Caco-2 (cell line): ENCODE data around the gene CDKL4. TPM values are rescaled to one million over a fixed set of nuclear protein-coding genes. Genes with fewer than 3 reads are reported as not detected.

Source experiments
- BruUV-seq: library from RNA; stranded (reverse); fragments of 400-500 nt; replicated peaks from 2 replicates; lab custom pipeline; 2021; lab: Mats Ljungman, UMichigan
- CTCF ChIA-PET: fragments of 300-600 bp; sonication (Branson Sonifier 250); formaldehyde crosslinking; loops from one replicate; lab custom pipeline; 2022; ENCODE audit warnings: antibody characterized with exemption; lab: Charles Lee
- POLR2A ChIA-PET: fragments of 300-600 bp; sonication (Branson Sonifier 250); formaldehyde crosslinking; loops from one replicate; lab custom pipeline; 2022; ENCODE audit warnings: antibody characterized with exemption; lab: Charles Lee
- DNase-seq, 2 experiments: peaks; one replicate each; pipeline versions ENCODE4 v3.0.0 to v3.0.0-alpha.2; 2020 to 2022
- H3K27me3 ChIP-seq: replicated peaks from 2 replicates; pipeline ENCODE4 v1.6.0; 2011; ENCODE audit warnings: low read length; ENCODE audit not compliant: control insufficient read depth, insufficient read depth
- H3K36me3 ChIP-seq: 2 replicates; pipeline ENCODE4 v1.5.1; 2011; ENCODE audit warnings: low read length; ENCODE audit not compliant: control insufficient read depth, insufficient read depth
- H3K4me1 ChIP-seq: fragments of 250-450 bp; sonication (Bioruptor Pico); 2 replicates; pipeline ENCODE4 v1.5.1; 2020; ENCODE audit warnings: mild to moderate bottlenecking
- H3K4me3 ChIP-seq: 2 replicates; pipeline ENCODE4 v1.5.1; 2011; ENCODE audit warnings: low read depth, mild to moderate bottlenecking, control low read depth, low read length
- H3K9me3 ChIP-seq: fragments of 250-450 bp; sonication (Bioruptor Pico); 2 replicates; pipeline ENCODE4 v1.5.1; 2020; ENCODE audit warnings: mild to moderate bottlenecking, moderate library complexity
- H3K27ac Mint-ChIP-seq: one replicate; pipeline ENCODE4 v1.8.0; 2022; ENCODE audit warnings: mixed read lengths; ENCODE audit not compliant: unreplicated experiment
- H3K27me3 Mint-ChIP-seq: one replicate; pipeline ENCODE4 v1.8.0; 2022; ENCODE audit warnings: mixed read lengths; ENCODE audit not compliant: insufficient read depth, unreplicated experiment
- H3K36me3 Mint-ChIP-seq: one replicate; pipeline ENCODE4 v1.8.0; 2022; ENCODE audit warnings: mild to moderate bottlenecking, mixed read lengths; ENCODE audit not compliant: insufficient read depth, unreplicated experiment
- H3K4me1 Mint-ChIP-seq: one replicate; pipeline ENCODE4 v1.8.0; 2022; ENCODE audit warnings: low read depth, mixed read lengths; ENCODE audit not compliant: unreplicated experiment
- H3K4me3 Mint-ChIP-seq: one replicate; pipeline ENCODE4 v1.8.0; 2022; ENCODE audit warnings: mild to moderate bottlenecking, moderate library complexity, mixed read lengths; ENCODE audit not compliant: unreplicated experiment
- H3K9me3 Mint-ChIP-seq: one replicate; pipeline ENCODE4 v1.8.0; 2022; ENCODE audit warnings: mixed read lengths; ENCODE audit not compliant: unreplicated experiment
- intact Hi-C: fragments of 100-400 bp; cut with micrococcal nuclease; formaldehyde crosslinking; loops from one replicate; pipeline ENCODE4 v1.10.0; 2022; ENCODE audit not compliant: unreplicated experiment
- total RNA-seq: library from RNA; stranded (reverse); gene quantifications from 2 replicates; pipeline ENCODE4 v1.2.3, GENCODE V29; 2022
- TF ChIP-seq, protein P1 (sequence below), 2 experiments: fragments of 200-600 bp in 1 of 2; IDR thresholded peaks; 1 replicate in 1 of 2; 2 replicates in 1 of 2; pipeline versions ENCODE4 v1.5.1 to v1.8.0; 2011 to 2022; ENCODE audit warnings: antibody characterized with exemption in 1 of 2, control low read depth in 1 of 2, inconsistent platforms in 1 of 2, low read depth in 1 of 2, low read length in 1 of 2, mild to moderate bottlenecking in 1 of 2, moderate library complexity in 1 of 2; ENCODE audit not compliant: insufficient read depth in 1 of 2, severe bottlenecking in 1 of 2, unreplicated experiment in 1 of 2

CDKL4 gene
- total RNA-seq, 1 experiment from 2014 or later, result 1.4 TPM

DNA sequence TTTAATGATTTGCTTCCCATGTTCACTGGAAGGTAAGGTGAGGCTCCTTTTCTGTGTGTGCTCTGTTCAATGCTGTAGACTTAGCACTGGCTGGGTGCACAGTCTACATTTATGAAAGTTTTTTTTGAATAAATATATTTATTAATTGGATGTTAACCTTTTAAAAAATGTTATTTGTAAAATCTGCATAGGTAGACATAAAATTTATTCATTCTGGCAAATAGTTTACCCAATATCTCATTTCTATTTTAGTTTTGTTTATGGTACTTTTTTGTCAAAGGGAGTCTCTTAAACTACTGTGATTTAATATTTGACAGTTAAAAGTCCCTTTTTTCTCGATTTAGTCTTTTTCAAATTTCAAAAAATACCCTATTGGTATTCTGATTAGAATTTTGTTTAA, 19.9 kb downstream of the CDKL4 start:
- H3K9me3 ChIP-seq, result no peaks in the 10 kb centered on the region
- no peaks in the 10 kb centered on the region for H3K36me3 ChIP-seq
- no peaks in the 10 kb centered on the region for H3K27me3 ChIP-seq
- peaks cover 7% of the 10 kb centered on the region for H3K4me1 ChIP-seq
- no peak overlapping the region for H3K4me3 ChIP-seq
- intact Hi-C loops, result no loop called here
- ChIA-PET CTCF (interaction anchor here (0.5 kb wide), 1 partner anchor 163 kb away, joined by 3 read pairs; no protein-coding TSS in a partner anchor), POLR2A (no interaction called here)
- Mint-ChIP-seq H3K36me3 (no peaks in the 10 kb centered on the region), H3K27ac (no peak overlapping the region), H3K27me3 (no peaks in the 10 kb centered on the region), H3K4me3 (no peak overlapping the region), H3K4me1 (peaks cover 16% of the 10 kb centered on the region), H3K9me3 (no peaks in the 10 kb centered on the region)
- TF ChIP-seq, protein P1, sequence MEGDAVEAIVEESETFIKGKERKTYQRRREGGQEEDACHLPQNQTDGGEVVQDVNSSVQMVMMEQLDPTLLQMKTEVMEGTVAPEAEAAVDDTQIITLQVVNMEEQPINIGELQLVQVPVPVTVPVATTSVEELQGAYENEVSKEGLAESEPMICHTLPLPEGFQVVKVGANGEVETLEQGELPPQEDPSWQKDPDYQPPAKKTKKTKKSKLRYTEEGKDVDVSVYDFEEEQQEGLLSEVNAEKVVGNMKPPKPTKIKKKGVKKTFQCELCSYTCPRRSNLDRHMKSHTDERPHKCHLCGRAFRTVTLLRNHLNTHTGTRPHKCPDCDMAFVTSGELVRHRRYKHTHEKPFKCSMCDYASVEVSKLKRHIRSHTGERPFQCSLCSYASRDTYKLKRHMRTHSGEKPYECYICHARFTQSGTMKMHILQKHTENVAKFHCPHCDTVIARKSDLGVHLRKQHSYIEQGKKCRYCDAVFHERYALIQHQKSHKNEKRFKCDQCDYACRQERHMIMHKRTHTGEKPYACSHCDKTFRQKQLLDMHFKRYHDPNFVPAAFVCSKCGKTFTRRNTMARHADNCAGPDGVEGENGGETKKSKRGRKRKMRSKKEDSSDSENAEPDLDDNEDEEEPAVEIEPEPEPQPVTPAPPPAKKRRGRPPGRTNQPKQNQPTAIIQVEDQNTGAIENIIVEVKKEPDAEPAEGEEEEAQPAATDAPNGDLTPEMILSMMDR (IDR thresholded peaks at IDR 0.05; ENCODE audit: insufficient read depth in 1 of 2, low read depth in 1 of 2, low read length in 1 of 2, severe bottlenecking in 1 of 2, unreplicated experiment in 1 of 2), result no peak
- DNase-seq, result no peak
- BruUV-seq, result no TSS peak

GRCh38 chr2:39221459-39221858, 22.3 kb downstream of the CDKL4 start:
- H3K27me3 Mint-ChIP-seq, result no peaks in the 10 kb centered on the region
- Histone ChIP-seq H3K27me3 (no peaks in the 10 kb centered on the region), H3K9me3 (no peaks in the 10 kb centered on the region), H3K4me3 (no peak overlapping the region), H3K36me3 (no peaks in the 10 kb centered on the region), H3K4me1 (peaks cover 23% of the 10 kb centered on the region)
- H3K4me1 Mint-ChIP-seq, result peaks cover 16% of the 10 kb centered on the region
- H3K9me3 Mint-ChIP-seq, result no peaks in the 10 kb centered on the region
- intact Hi-C loops, result no loop called here
- H3K27ac Mint-ChIP-seq, result no peak overlapping the region
- DNase-seq, result no peak
- no peaks in the 10 kb centered on the region for H3K36me3 Mint-ChIP-seq
- TF ChIP-seq, protein P1 (IDR thresholded peaks at IDR 0.05; ENCODE audit: insufficient read depth in 1 of 2, low read depth in 1 of 2, low read length in 1 of 2, severe bottlenecking in 1 of 2, unreplicated experiment in 1 of 2), result no peak
- CTCF ChIA-PET, result no interaction called here
- POLR2A ChIA-PET, result no interaction called here
- H3K4me3 Mint-ChIP-seq, result no peak overlapping the region
- no TSS peak for BruUV-seq

DNA sequence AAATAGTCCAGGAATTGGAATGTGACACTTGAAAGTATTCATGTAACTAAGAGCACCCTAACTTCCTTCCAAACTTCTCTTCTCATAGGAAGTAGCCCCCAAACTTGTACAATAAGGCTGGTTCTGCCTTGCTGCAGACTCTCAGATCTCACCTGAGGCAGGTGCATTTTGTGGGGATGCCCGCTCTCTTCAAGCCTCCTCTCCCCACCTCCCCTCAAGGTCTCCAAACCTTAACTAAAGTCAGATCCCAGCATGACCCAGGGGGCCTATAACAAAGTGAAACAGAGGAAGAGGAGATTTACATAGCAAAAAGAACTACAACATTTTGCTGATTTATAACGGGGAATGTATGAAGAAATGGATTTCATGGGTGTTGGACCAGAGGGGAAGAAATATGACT, 23.6 kb downstream of the CDKL4 start:
- no peaks in the 10 kb centered on the region for H3K27me3 ChIP-seq
- POLR2A ChIA-PET, result no interaction called here
- no TSS peak for BruUV-seq
- peaks cover 34% of the 10 kb centered on the region for H3K4me1 ChIP-seq
- no peak for DNase-seq
- no peaks in the 10 kb centered on the region for H3K9me3 ChIP-seq
- no peak overlapping the region for H3K4me3 ChIP-seq
- Mint-ChIP-seq H3K36me3 (no peaks in the 10 kb centered on the region), H3K4me1 (peaks cover 24% of the 10 kb centered on the region), H3K27me3 (no peaks in the 10 kb centered on the region), H3K9me3 (no peaks in the 10 kb centered on the region), H3K4me3 (no peak overlapping the region), H3K27ac (no peak overlapping the region)
- TF ChIP-seq, protein P1 (IDR thresholded peaks at IDR 0.05; ENCODE audit: insufficient read depth in 1 of 2, low read depth in 1 of 2, low read length in 1 of 2, severe bottlenecking in 1 of 2, unreplicated experiment in 1 of 2), result no peak
- H3K36me3 ChIP-seq, result no peaks in the 10 kb centered on the region
- intact Hi-C loops, result no loop called here
- CTCF ChIA-PET, result interaction anchor here (1.6 kb wide), 1 partner anchor 96 kb away, joined by 4 read pairs; no protein-coding TSS in a partner anchor
